ENCODE measurements around the gene HMHB1.

Gene HMHB1

GRCh38 chr5:143812085-143812705, at the start of gene HMHB1:
Gene HMHB1 (plus strand): TSS chr5:143812161.
- no peak for DNase-seq

GRCh38 chr5:143762636-143763220, 49.2 kb upstream of the HMHB1 start:
- no peak for DNase-seq

GRCh38 chr5:143767162-143767561, 44.8 kb upstream of the HMHB1 start:
- no peak for DNase-seq

- no peak for DNase-seq
Measured at GRCh38 chr5:143769026-143769786, 42.8 kb upstream of the HMHB1 start.

- DNase-seq, result no peak
Measured at GRCh38 chr5:143770450-143770849, 41.5 kb upstream of the HMHB1 start.

GRCh38 chr5:143771189-143771588, 40.8 kb upstream of the HMHB1 start:
- no peak for DNase-seq

- DNase-seq, result no peak
Measured at GRCh38 chr5:143771602-143772001, 40.4 kb upstream of the HMHB1 start.

- no peak for DNase-seq
Measured at GRCh38 chr5:143772621-143773020, 39.3 kb upstream of the HMHB1 start.

GRCh38 chr5:143775258-143775657, 36.7 kb upstream of the HMHB1 start:
- DNase-seq, result no peak

- no peak for DNase-seq
Measured at GRCh38 chr5:143776951-143777350, 35.0 kb upstream of the HMHB1 start.

- no peak for DNase-seq
Measured at GRCh38 chr5:143779506-143779905, 32.5 kb upstream of the HMHB1 start.

- DNase-seq, result no peak
Measured at GRCh38 chr5:143781993-143782520, 29.9 kb upstream of the HMHB1 start.

- DNase-seq, result no peak
Measured at GRCh38 chr5:143782588-143783386, 29.2 kb upstream of the HMHB1 start.

GRCh38 chr5:143788401-143788800, 23.6 kb upstream of the HMHB1 start:
- no peak for DNase-seq

GRCh38 chr5:143790457-143791112, 21.4 kb upstream of the HMHB1 start:
- no peak for DNase-seq

- no peak for DNase-seq
Measured at GRCh38 chr5:143791848-143792731, 19.9 kb upstream of the HMHB1 start.

- DNase-seq, result no peak
Measured at GRCh38 chr5:143793249-143793648, 18.7 kb upstream of the HMHB1 start.

GRCh38 chr5:143796125-143796524, 15.8 kb upstream of the HMHB1 start:
- no peak for DNase-seq

- DNase-seq, result no peak
Measured at GRCh38 chr5:143796753-143797152, 15.2 kb upstream of the HMHB1 start.

- no peak for DNase-seq
Measured at GRCh38 chr5:143800715-143801114, 11.2 kb upstream of the HMHB1 start.

- no peak for DNase-seq
Measured at GRCh38 chr5:143801252-143801939, 10.6 kb upstream of the HMHB1 start.

Data from stimulated activated naive CD4-positive, alpha-beta T cell (primary cell).